22Rv1 (cell line): ENCODE results near the gene NHLRC2.

Experiments used
- CTCF ChIP-seq: fragments of 450-650 bp; IDR thresholded peaks from 2 replicates; pipeline ENCODE4 v1.5.1; 2017; ENCODE audit warnings: mild to moderate bottlenecking
- ZFX ChIP-seq: fragments of 450-650 bp; IDR thresholded peaks from 2 replicates; pipeline ENCODE4 v1.6.1; 2017; ENCODE audit warnings: antibody characterized with exemption, borderline replicate concordance

GRCh38 chr10:113961182-113962031 lies 106.9 kb downstream of the NHLRC2 start:
- TF ChIP-seq CTCF = no peak
- TF ChIP-seq ZFX = no peak
